ENCODE measurements around the gene BTBD6.

BTBD6 gene

GRCh38 chr14:105250008-105250366, 1.7 kb downstream of the BTBD6 start:
- Histone ChIP-seq H3K27ac (no peak overlapping the region), H3K9me3 (no peaks in the 10 kb centered on the region), H3K27me3 (no peaks in the 10 kb centered on the region), H3K4me3 (ENCODE audit: low read depth in 1 of 2, low read length in 1 of 2) (no peak overlapping the region), H3K36me3 (peaks cover 28% of the 10 kb centered on the region), H3K4me1 (ENCODE audit: control insufficient read depth in 1 of 2, insufficient read depth in 1 of 2, low read depth in 1 of 2, low read length in 1 of 2) (peaks cover 12 to 13% of the 10 kb centered on the region in 2 experiments)
- no peak for TF ChIP-seq CTCF (IDR thresholded peaks at IDR 0.05)

GRCh38 chr14:105250986-105251385, 2.7 kb downstream of the BTBD6 start:
- H3K4me1 ChIP-seq (ENCODE audit: control insufficient read depth in 1 of 2, insufficient read depth in 1 of 2, low read depth in 1 of 2, low read length in 1 of 2): peaks cover 12 to 13% of the 10 kb centered on the region in 2 experiments
- no peak for TF ChIP-seq CTCF (IDR thresholded peaks at IDR 0.05)
- no peaks in the 10 kb centered on the region for H3K27me3 ChIP-seq
- H3K4me3 ChIP-seq (ENCODE audit: low read depth in 1 of 2, low read length in 1 of 2): no peak overlapping the region
- peaks cover 28% of the 10 kb centered on the region for H3K36me3 ChIP-seq
- H3K9me3 ChIP-seq: no peaks in the 10 kb centered on the region
- H3K27ac ChIP-seq: no peak overlapping the region

- Histone ChIP-seq H3K4me1 (ENCODE audit: control insufficient read depth in 1 of 2, insufficient read depth in 1 of 2, low read depth in 1 of 2, low read length in 1 of 2) (peaks cover 12 to 13% of the 10 kb centered on the region in 2 experiments), H3K36me3 (peaks cover 33% of the 10 kb centered on the region)
Observed at GRCh38 chr14:105251920-105252319, 3.6 kb downstream of the BTBD6 start.

GRCh38 chr14:105252552-105253328, 4.4 kb downstream of the BTBD6 start:
- peaks cover 33% of the 10 kb centered on the region for H3K36me3 ChIP-seq
- no peak overlapping the region for H3K27ac ChIP-seq
- H3K9me3 ChIP-seq: no peaks in the 10 kb centered on the region
- H3K4me3 ChIP-seq (ENCODE audit: low read depth in 1 of 2, low read length in 1 of 2): no peak overlapping the region
- no peak for TF ChIP-seq CTCF (IDR thresholded peaks at IDR 0.05)
- no peaks in the 10 kb centered on the region for H3K27me3 ChIP-seq
- H3K4me1 ChIP-seq (ENCODE audit: control insufficient read depth in 1 of 2, insufficient read depth in 1 of 2, low read depth in 1 of 2, low read length in 1 of 2): peaks cover 10 to 11% of the 10 kb centered on the region in 2 experiments

More at GRCh38 chr14:105251920-105252319, 3.6 kb downstream of the BTBD6 start:
- H3K9me3 ChIP-seq: no peaks in the 10 kb centered on the region
- TF ChIP-seq CTCF (IDR thresholded peaks at IDR 0.05): no peak
- H3K27me3 ChIP-seq: no peaks in the 10 kb centered on the region
- H3K4me3 ChIP-seq (ENCODE audit: low read depth in 1 of 2, low read length in 1 of 2): no peak overlapping the region
- no peak overlapping the region for H3K27ac ChIP-seq

GRCh38 chr14:105253329-105253682, 5.0 kb downstream of the BTBD6 start:
- no peak for TF ChIP-seq CTCF (IDR thresholded peaks at IDR 0.05)
- Histone ChIP-seq H3K4me1 (ENCODE audit: control insufficient read depth in 1 of 2, insufficient read depth in 1 of 2, low read depth in 1 of 2, low read length in 1 of 2) (peaks cover 5 to 6% of the 10 kb centered on the region in 2 experiments), H3K36me3 (peaks cover 33% of the 10 kb centered on the region), H3K9me3 (no peaks in the 10 kb centered on the region), H3K27ac (no peak overlapping the region), H3K27me3 (no peaks in the 10 kb centered on the region), H3K4me3 (ENCODE audit: low read depth in 1 of 2, low read length in 1 of 2) (no peak overlapping the region)
